Left lung (tissue), 10 donors: ENCODE data around the gene LRRC57. TPM values are rescaled to one million over a fixed set of nuclear protein-coding genes. Genes with fewer than 3 reads are reported as not detected.

ENCODE experiments used
- ATAC-seq: fragments of 200-7000 bp; cut with Tn5 transposase; one replicate; pipeline ENCODE4 v1.9.1; 2020; ENCODE audit warnings: moderate library complexity
- DNase-seq, 4 donors: peaks; one replicate each; pipeline ENCODE4 v3.0.0-alpha.2; 2013 to 2020
- H3K27ac ChIP-seq, 2 donors: fragments of 200-600 bp; sonication (generic) in 1 of 2; one replicate each; pipeline versions ENCODE4 v1.5.0 to v1.8.0; 2020 to 2021
- H3K27me3 ChIP-seq, 2 donors: fragments of 200-600 bp; sonication (generic) in 1 of 2; one replicate each; pipeline versions ENCODE4 v1.5.0 to v1.8.0; 2020 to 2021
- H3K36me3 ChIP-seq, 2 donors: fragments of 200-600 bp; sonication (generic) in 1 of 2; one replicate each; pipeline versions ENCODE4 v1.5.0 to v1.8.0; 2020 to 2021
- H3K4me1 ChIP-seq, 2 donors: fragments of 200-600 bp; one replicate each; pipeline ENCODE4 v1.8.0; 2021
- H3K4me3 ChIP-seq, 2 donors: fragments of 200-600 bp; sonication (generic) in 1 of 2; one replicate each; pipeline versions ENCODE4 v1.5.0 to v1.8.0; 2020 to 2021; ENCODE audit warnings: mild to moderate bottlenecking in 1 of 2
- H3K9me3 ChIP-seq, 2 donors: fragments of 200-600 bp; sonication (generic) in 1 of 2; one replicate each; pipeline versions ENCODE4 v1.5.0 to v1.8.0; 2020 to 2021
- intact Hi-C, 2 donors: fragments of 100-400 bp; cut with DNase I; formaldehyde crosslinking; loops; one replicate each; pipeline versions ENCODE4 v1.11.2 to v1.14.2; 2022
- polyA plus RNA-seq, 6 donors: library from polyadenylated mRNA; unstranded; fragments of 120-200 nt; gene quantifications; one replicate each; pipeline ENCODE4 v1.2.1, GENCODE V29; 2013; ENCODE audit not compliant: insufficient read length in 6 of 6
- total RNA-seq, 2 donors: library from RNA; stranded (reverse); fragmentation: NEBNext Ultra II Directional; extraction: Animal tissue kit (Norgen Biotek cat#: 25700); gene quantifications; one replicate each; pipeline ENCODE4 v1.2.1, GENCODE V29; 2021
- TF ChIP-seq, protein P1 (sequence below), 2 donors: fragments of 200-600 bp; sonication (generic) in 1 of 2; IDR thresholded peaks; one replicate each; pipeline versions ENCODE4 v1.5.0 to v1.8.0; 2021; ENCODE audit warnings: antibody characterized with exemption in 2 of 2
- donor health status: DM: no; HTN: yes; CAD: no.
- donor health status: DM: no; HTN: no; CAD: no.

The LRRC57 gene
- total and polyA plus RNA-seq, 8 donors, result 21.5 to 27.9 (median 23.4) TPM

DNA sequence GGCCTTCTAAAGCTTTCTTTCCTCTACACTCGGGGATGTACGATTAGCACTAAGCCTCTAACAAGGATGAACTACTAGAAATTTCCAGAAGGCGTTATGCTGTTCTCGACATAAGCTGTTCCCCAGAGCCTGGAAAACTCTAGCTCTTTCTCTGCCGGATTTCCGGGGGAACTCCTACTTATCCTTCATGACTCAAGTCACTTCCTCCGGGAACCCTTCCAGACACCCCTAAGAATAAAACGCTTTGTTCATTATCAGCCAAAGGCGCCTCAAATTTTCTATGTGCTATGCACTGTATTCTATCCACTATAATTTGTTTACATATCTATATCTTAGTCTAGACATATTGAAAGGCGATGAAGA lies 53.6 kb downstream of the LRRC57 start:
- Histone ChIP-seq H3K27me3 (no peaks in the 10 kb centered on the region), H3K9me3 (no peaks in the 10 kb centered on the region), H3K4me1 (peaks cover 13 to 80% of the 10 kb centered on the region in 2 donors), H3K4me3 (peak overlapping the region; percentile 51 to 77), H3K36me3 (no peaks in the 10 kb centered on the region), H3K27ac (peak overlapping the region; percentile 94 to 95)
- DNase-seq, result peak in 2 of 4 donors; percentile 45 to 76
- TF ChIP-seq, protein P1, sequence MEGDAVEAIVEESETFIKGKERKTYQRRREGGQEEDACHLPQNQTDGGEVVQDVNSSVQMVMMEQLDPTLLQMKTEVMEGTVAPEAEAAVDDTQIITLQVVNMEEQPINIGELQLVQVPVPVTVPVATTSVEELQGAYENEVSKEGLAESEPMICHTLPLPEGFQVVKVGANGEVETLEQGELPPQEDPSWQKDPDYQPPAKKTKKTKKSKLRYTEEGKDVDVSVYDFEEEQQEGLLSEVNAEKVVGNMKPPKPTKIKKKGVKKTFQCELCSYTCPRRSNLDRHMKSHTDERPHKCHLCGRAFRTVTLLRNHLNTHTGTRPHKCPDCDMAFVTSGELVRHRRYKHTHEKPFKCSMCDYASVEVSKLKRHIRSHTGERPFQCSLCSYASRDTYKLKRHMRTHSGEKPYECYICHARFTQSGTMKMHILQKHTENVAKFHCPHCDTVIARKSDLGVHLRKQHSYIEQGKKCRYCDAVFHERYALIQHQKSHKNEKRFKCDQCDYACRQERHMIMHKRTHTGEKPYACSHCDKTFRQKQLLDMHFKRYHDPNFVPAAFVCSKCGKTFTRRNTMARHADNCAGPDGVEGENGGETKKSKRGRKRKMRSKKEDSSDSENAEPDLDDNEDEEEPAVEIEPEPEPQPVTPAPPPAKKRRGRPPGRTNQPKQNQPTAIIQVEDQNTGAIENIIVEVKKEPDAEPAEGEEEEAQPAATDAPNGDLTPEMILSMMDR (IDR thresholded peaks at IDR 0.05), result no peak
- ATAC-seq, result peak; percentile 45
- intact Hi-C loops, result no loop called here

DNA sequence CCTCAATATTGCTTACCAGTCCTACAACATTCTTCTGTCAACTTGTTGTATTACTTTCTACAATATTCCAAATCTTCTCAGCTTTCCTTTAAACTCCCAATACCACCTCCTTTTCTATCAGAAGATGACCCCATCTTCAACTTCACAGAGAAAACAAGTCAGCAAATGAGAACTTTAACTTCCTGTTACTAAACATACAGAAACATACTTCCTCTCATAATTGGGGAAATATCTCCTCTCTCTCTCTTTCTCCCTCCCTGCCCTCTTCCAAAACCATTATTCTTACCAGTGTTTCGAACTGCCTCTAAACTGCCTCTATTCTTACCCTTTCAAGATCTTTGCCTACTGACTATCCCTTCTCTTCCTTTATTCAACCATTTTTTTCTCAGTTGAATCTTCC lies 54.9 kb downstream of the LRRC57 start:
- TF ChIP-seq, protein P1 (IDR thresholded peaks at IDR 0.05), result no peak
- peak overlapping the region in 1 of 2 donors; percentile 5 for H3K4me3 ChIP-seq
- no peaks in the 10 kb centered on the region for H3K9me3 ChIP-seq
- intact Hi-C loops, result no loop called here
- DNase-seq (no peak), ATAC-seq (no peak)
- H3K4me1 ChIP-seq, result peaks cover 22 to 81% of the 10 kb centered on the region in 2 donors
- no peaks in the 10 kb centered on the region for H3K27me3 ChIP-seq
- H3K27ac ChIP-seq, result peak overlapping the region; percentile 94 to 95
- no peaks in the 10 kb centered on the region for H3K36me3 ChIP-seq

DNA sequence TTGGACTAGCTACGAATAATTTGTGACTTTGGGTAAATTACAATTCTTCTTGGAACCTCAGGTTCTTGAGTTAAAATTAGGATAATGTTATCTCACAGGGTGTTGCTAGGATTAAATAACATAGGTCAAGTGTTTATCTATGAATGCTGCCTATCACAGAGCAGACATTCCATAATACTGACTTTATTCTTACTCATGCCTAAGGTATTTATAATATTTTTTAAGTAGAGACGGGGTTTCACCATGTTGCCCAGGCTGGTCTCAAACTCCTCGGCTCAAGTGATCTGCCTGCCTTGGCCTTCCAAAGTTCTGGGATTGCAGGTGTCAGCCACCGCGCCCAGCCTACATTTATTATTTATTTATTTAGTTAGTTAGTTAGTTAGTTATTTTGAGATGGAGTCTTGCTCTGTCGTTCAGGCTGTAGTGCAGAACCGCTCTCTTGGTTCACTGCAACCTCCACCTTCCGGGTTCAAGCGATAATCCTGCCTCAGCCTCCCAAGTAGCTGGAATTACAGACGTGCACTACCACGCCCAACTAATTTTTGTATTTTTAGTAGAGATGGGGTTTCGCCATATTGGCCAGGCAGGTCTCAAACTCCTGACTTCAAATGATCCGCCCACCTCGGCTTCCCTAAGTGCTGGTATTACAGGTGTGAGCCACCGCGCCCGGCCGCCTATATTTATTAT lies 56.9 kb downstream of the LRRC57 start:
- peak; percentile 48 for ATAC-seq
- no peaks in the 10 kb centered on the region for H3K9me3 ChIP-seq
- TF ChIP-seq, protein P1 (IDR thresholded peaks at IDR 0.05), result no peak
- H3K4me3 ChIP-seq, result peak overlapping the region; percentile 81 to 91
- peak in 1 of 4 donors; percentile 24 for DNase-seq
- intact Hi-C loops, result no loop called here
- H3K4me1 ChIP-seq, result peaks cover 22 to 71% of the 10 kb centered on the region in 2 donors
- no peaks in the 10 kb centered on the region for H3K36me3 ChIP-seq
- peak overlapping the region; percentile 96 to 99 for H3K27ac ChIP-seq
- H3K27me3 ChIP-seq, result no peaks in the 10 kb centered on the region

DNA sequence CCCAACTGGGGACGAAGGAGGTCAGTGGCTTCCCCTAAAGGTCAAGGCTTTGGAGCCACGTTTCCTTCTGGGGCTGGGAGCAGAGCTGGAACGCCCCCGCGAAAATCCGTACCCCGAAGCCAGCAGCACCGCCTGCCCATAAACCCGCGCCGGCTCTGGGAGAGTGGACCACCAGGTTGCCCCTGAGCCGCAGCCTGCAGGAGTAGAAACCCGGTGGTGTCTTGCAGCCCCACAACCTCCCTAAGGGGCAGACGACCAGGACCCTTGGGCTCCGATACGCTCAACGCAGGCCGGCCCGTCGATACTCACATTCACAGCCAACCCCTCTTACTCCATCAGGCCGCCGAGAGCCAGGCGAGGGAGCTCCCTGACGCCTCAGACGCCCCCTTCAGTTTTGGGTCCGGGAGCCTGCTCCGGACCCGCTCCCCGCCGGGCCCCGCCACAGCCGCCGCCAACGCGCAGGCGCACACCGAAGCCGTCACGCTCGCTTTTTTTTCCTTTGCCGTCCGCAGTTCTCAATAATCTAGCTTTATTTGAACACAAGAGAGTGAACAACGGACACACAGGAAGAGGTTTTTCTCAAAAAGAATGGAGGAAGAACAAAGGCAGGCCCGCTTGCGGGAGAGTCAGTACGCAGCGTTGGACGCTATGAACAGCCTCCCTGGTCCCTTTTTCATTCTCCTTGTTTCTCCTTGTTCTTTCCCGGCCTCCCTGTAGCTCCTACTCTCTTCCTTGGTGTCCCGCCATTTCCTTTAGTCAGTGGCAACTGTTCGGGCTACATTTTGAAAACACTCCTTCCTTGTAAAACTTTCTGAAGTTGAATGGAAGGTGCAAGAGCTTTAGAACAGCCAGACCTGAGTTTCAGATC lies 57.7 kb downstream of the LRRC57 start, which contains the start of gene ZNF106:
ZNF106 (minus strand) TSS at position 471 of the 868 bp plus-strand sequence. CDS start 18,852 bp downstream, outside the sequence.
- peak within 1 kb of the TSS; percentile 96 to 99 for H3K27ac ChIP-seq
- peak; percentile 88 to 96 (median 93) for DNase-seq
- peaks cover 22 to 63% of the 10 kb centered on the region in 2 donors for H3K4me1 ChIP-seq
- H3K36me3 ChIP-seq, result no peaks in the 10 kb centered on the region
- peak within 1 kb of the TSS; percentile 81 to 91 for H3K4me3 ChIP-seq
- intact Hi-C loops, result no loop called here
- no peaks in the 10 kb centered on the region for H3K27me3 ChIP-seq
- peak; percentile 70 for ATAC-seq
- TF ChIP-seq, protein P1 (IDR thresholded peaks at IDR 0.05), result no peak
- H3K9me3 ChIP-seq, result no peaks in the 10 kb centered on the region

DNA sequence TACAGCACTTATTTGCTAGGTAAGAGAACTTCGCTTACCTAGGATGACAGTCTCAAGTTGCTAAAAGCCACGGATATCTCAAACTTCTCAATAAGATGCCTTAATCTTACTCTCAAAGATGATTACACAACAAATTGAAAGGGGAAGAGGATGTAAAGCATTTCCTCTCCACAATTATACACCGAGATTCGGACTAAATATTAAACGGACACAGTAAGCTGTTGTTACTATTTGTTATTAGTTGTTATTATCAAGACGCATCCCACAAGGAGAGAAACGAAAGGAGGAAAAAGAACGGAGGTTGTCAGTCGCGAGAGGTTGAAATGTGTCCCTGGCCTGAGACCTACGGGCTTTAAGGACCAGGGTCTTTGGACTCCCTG lies 58.3 kb downstream of the LRRC57 start:
- DNase-seq (peak in 1 of 4 donors; percentile 27), ATAC-seq (no peak)
- Histone ChIP-seq H3K27ac (peak overlapping the region; percentile 96 to 99), H3K9me3 (no peaks in the 10 kb centered on the region), H3K27me3 (no peaks in the 10 kb centered on the region), H3K4me3 (peak overlapping the region; percentile 81 to 91), H3K4me1 (peaks cover 22 to 63% of the 10 kb centered on the region in 2 donors), H3K36me3 (no peaks in the 10 kb centered on the region)
- TF ChIP-seq, protein P1 (IDR thresholded peaks at IDR 0.05), result no peak
- intact Hi-C loops, result no loop called here
